Caco-2 (cell line): Measurements from ENCODE around the gene GPATCH2L. TPM values are rescaled to one million over a fixed set of nuclear protein-coding genes. Genes with fewer than 3 reads are reported as not detected.

Experiments
- BruUV-seq: library from RNA; stranded (reverse); fragments of 400-500 nt; replicated peaks from 2 replicates; lab custom pipeline; 2021; lab: Mats Ljungman, UMichigan
- CTCF ChIA-PET: fragments of 300-600 bp; sonication (Branson Sonifier 250); formaldehyde crosslinking; loops from one replicate; lab custom pipeline; 2022; ENCODE audit warnings: antibody characterized with exemption; lab: Charles Lee
- POLR2A ChIA-PET: fragments of 300-600 bp; sonication (Branson Sonifier 250); formaldehyde crosslinking; loops from one replicate; lab custom pipeline; 2022; ENCODE audit warnings: antibody characterized with exemption; lab: Charles Lee
- DNase-seq, 2 experiments: peaks; one replicate each; pipeline versions ENCODE4 v3.0.0 to v3.0.0-alpha.2; 2020 to 2022
- H3K27me3 ChIP-seq: replicated peaks from 2 replicates; pipeline ENCODE4 v1.6.0; 2011; ENCODE audit warnings: low read length; ENCODE audit not compliant: control insufficient read depth, insufficient read depth
- H3K36me3 ChIP-seq: 2 replicates; pipeline ENCODE4 v1.5.1; 2011; ENCODE audit warnings: low read length; ENCODE audit not compliant: control insufficient read depth, insufficient read depth
- H3K4me1 ChIP-seq: fragments of 250-450 bp; sonication (Bioruptor Pico); 2 replicates; pipeline ENCODE4 v1.5.1; 2020; ENCODE audit warnings: mild to moderate bottlenecking
- H3K4me3 ChIP-seq: 2 replicates; pipeline ENCODE4 v1.5.1; 2011; ENCODE audit warnings: low read depth, mild to moderate bottlenecking, control low read depth, low read length
- H3K9me3 ChIP-seq: fragments of 250-450 bp; sonication (Bioruptor Pico); 2 replicates; pipeline ENCODE4 v1.5.1; 2020; ENCODE audit warnings: mild to moderate bottlenecking, moderate library complexity
- H3K27ac Mint-ChIP-seq: one replicate; pipeline ENCODE4 v1.8.0; 2022; ENCODE audit warnings: mixed read lengths; ENCODE audit not compliant: unreplicated experiment
- H3K27me3 Mint-ChIP-seq: one replicate; pipeline ENCODE4 v1.8.0; 2022; ENCODE audit warnings: mixed read lengths; ENCODE audit not compliant: insufficient read depth, unreplicated experiment
- H3K36me3 Mint-ChIP-seq: one replicate; pipeline ENCODE4 v1.8.0; 2022; ENCODE audit warnings: mild to moderate bottlenecking, mixed read lengths; ENCODE audit not compliant: insufficient read depth, unreplicated experiment
- H3K4me1 Mint-ChIP-seq: one replicate; pipeline ENCODE4 v1.8.0; 2022; ENCODE audit warnings: low read depth, mixed read lengths; ENCODE audit not compliant: unreplicated experiment
- H3K4me3 Mint-ChIP-seq: one replicate; pipeline ENCODE4 v1.8.0; 2022; ENCODE audit warnings: mild to moderate bottlenecking, moderate library complexity, mixed read lengths; ENCODE audit not compliant: unreplicated experiment
- H3K9me3 Mint-ChIP-seq: one replicate; pipeline ENCODE4 v1.8.0; 2022; ENCODE audit warnings: mixed read lengths; ENCODE audit not compliant: unreplicated experiment
- intact Hi-C: fragments of 100-400 bp; cut with micrococcal nuclease; formaldehyde crosslinking; loops from one replicate; pipeline ENCODE4 v1.10.0; 2022; ENCODE audit not compliant: unreplicated experiment
- total RNA-seq: library from RNA; stranded (reverse); gene quantifications from 2 replicates; pipeline ENCODE4 v1.2.3, GENCODE V29; 2022
- TF ChIP-seq, protein P1 (sequence below), 2 experiments: fragments of 200-600 bp in 1 of 2; IDR thresholded peaks; 1 replicate in 1 of 2; 2 replicates in 1 of 2; pipeline versions ENCODE4 v1.5.1 to v1.8.0; 2011 to 2022; ENCODE audit warnings: antibody characterized with exemption in 1 of 2, control low read depth in 1 of 2, inconsistent platforms in 1 of 2, low read depth in 1 of 2, low read length in 1 of 2, mild to moderate bottlenecking in 1 of 2, moderate library complexity in 1 of 2; ENCODE audit not compliant: insufficient read depth in 1 of 2, severe bottlenecking in 1 of 2, unreplicated experiment in 1 of 2

GPATCH2L gene
- total RNA-seq, 1 experiment from 2014 or later: 41.6 TPM

DNA sequence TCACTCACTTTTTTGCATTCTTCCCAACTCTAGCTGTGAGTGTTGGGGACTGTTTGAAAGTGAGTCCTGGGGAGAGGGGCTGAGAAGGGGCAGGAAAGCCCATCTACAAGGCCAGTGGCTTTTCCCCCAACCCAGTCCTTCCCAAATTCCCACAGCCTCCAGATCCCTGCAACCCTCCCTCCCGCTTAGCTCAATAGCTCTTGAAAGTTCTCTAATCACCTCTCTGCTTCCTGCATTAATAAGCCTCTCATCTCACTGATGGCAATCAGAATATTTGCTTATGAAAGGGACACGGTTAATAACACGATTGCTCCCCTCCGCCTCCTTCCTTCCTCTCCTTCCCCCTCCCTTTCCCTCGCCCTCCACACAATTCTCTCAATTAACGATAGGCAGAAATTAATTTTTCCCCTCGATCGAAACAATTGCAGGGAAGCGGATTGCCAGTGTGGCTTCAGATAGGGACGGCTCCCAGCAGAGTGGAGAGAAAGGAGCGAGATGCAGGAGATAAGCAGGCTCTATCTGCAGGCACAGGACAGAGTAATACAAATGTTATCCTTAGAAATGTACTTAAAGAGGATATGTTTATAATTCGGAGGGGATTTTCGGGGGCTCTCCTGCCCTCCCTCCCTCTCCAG is 15.1 kb upstream of the GPATCH2L start:
- Mint-ChIP-seq H3K4me1 (no peaks in the 10 kb centered on the region), H3K9me3 (no peaks in the 10 kb centered on the region), H3K36me3 (no peaks in the 10 kb centered on the region), H3K27me3 (peaks cover 37% of the 10 kb centered on the region), H3K4me3 (no peak overlapping the region), H3K27ac (no peak overlapping the region)
- ChIA-PET POLR2A (no interaction called here), CTCF (no interaction called here)
- intact Hi-C loops: no loop called here
- no peak overlapping the region for H3K4me3 ChIP-seq
- TF ChIP-seq, protein P1, sequence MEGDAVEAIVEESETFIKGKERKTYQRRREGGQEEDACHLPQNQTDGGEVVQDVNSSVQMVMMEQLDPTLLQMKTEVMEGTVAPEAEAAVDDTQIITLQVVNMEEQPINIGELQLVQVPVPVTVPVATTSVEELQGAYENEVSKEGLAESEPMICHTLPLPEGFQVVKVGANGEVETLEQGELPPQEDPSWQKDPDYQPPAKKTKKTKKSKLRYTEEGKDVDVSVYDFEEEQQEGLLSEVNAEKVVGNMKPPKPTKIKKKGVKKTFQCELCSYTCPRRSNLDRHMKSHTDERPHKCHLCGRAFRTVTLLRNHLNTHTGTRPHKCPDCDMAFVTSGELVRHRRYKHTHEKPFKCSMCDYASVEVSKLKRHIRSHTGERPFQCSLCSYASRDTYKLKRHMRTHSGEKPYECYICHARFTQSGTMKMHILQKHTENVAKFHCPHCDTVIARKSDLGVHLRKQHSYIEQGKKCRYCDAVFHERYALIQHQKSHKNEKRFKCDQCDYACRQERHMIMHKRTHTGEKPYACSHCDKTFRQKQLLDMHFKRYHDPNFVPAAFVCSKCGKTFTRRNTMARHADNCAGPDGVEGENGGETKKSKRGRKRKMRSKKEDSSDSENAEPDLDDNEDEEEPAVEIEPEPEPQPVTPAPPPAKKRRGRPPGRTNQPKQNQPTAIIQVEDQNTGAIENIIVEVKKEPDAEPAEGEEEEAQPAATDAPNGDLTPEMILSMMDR (IDR thresholded peaks at IDR 0.05; ENCODE audit: insufficient read depth in 1 of 2, low read depth in 1 of 2, low read length in 1 of 2, severe bottlenecking in 1 of 2, unreplicated experiment in 1 of 2): no peak
- H3K27me3 ChIP-seq: peaks cover 3% of the 10 kb centered on the region
- no peak for DNase-seq
- no peaks in the 10 kb centered on the region for H3K36me3 ChIP-seq
- H3K4me1 ChIP-seq: no peaks in the 10 kb centered on the region
- H3K9me3 ChIP-seq: no peaks in the 10 kb centered on the region
- no TSS peak for BruUV-seq

DNA sequence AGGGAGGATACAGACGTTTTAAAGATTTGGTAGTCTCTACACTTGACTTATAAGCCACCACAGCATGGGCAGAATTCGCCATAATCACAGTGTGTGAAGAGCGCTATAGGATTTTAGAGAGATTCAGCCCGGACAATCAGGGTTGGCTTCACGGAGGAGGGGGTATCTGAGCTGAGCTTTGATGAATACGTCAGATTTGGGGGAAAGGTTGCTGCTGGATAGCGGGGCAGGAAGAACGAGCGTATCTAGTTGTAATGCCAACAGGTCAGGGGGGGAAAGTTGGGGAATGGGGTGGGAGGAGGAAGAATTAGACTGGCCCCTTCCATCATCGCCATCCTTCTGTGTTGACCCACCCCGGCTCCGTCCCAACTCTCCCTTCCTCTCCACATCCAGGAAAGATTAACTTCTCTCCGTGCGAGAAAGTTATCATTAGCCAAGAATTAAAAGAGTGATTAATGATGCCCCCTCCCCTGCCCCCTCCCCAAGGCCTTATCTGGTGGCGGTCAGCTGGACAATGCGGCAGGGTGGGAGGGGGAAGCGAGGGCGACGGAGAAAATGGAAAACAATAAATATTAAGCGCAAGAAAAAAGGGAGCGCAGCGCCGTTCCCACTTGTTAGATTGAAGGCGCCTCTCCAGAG is 13.5 kb upstream of the GPATCH2L start:
- no peaks in the 10 kb centered on the region for H3K9me3 ChIP-seq
- POLR2A ChIA-PET: no interaction called here
- no TSS peak for BruUV-seq
- TF ChIP-seq, protein P1 (IDR thresholded peaks at IDR 0.05; ENCODE audit: insufficient read depth in 1 of 2, low read depth in 1 of 2, low read length in 1 of 2, severe bottlenecking in 1 of 2, unreplicated experiment in 1 of 2): no peak
- H3K4me3 Mint-ChIP-seq: no peak overlapping the region
- no peaks in the 10 kb centered on the region for H3K36me3 Mint-ChIP-seq
- no peaks in the 10 kb centered on the region for H3K36me3 ChIP-seq
- H3K4me3 ChIP-seq: no peak overlapping the region
- no peaks in the 10 kb centered on the region for H3K4me1 Mint-ChIP-seq
- peaks cover 4% of the 10 kb centered on the region for H3K9me3 Mint-ChIP-seq
- no peaks in the 10 kb centered on the region for H3K4me1 ChIP-seq
- H3K27me3 ChIP-seq: peaks cover 3% of the 10 kb centered on the region; the same call in 1 of the 2 replicates
- no peak overlapping the region for H3K27ac Mint-ChIP-seq
- intact Hi-C loops: no loop called here
- peaks cover 32% of the 10 kb centered on the region for H3K27me3 Mint-ChIP-seq
- no peak for DNase-seq
- CTCF ChIA-PET: no interaction called here

GRCh38 chr14:76138758-76139723 is 12.7 kb upstream of the GPATCH2L start:
- TF ChIP-seq, protein P1 (IDR thresholded peaks at IDR 0.05; ENCODE audit: insufficient read depth in 1 of 2, low read depth in 1 of 2, low read length in 1 of 2, severe bottlenecking in 1 of 2, unreplicated experiment in 1 of 2): no peak
- no peak for DNase-seq
- Histone ChIP-seq H3K4me3 (no peak overlapping the region), H3K36me3 (no peaks in the 10 kb centered on the region), H3K9me3 (no peaks in the 10 kb centered on the region), H3K27me3 (no peaks in the 10 kb centered on the region), H3K4me1 (no peaks in the 10 kb centered on the region)
- intact Hi-C loops: no loop called here
- ChIA-PET CTCF (no interaction called here), POLR2A (no interaction called here)
- Mint-ChIP-seq H3K27ac (no peak overlapping the region), H3K4me3 (no peak overlapping the region), H3K36me3 (no peaks in the 10 kb centered on the region), H3K9me3 (peaks cover 8% of the 10 kb centered on the region), H3K4me1 (no peaks in the 10 kb centered on the region), H3K27me3 (peaks cover 27% of the 10 kb centered on the region)
- no TSS peak for BruUV-seq
